Neural cell (in vitro differentiated cells): ENCODE measurements around the gene SH3GL3.

Experiments
- CTCF ChIP-seq: fragments of 450-650 bp; IDR thresholded peaks from 2 replicates; pipeline ENCODE4 v1.5.1; 2014; ENCODE audit warnings: antibody characterized with exemption, mild to moderate bottlenecking, moderate library complexity; ENCODE audit not compliant: poor library complexity, severe bottlenecking
- EP300 ChIP-seq: fragments of 450-650 bp; conservative IDR thresholded peaks from 2 replicates; pipeline ENCODE4 v1.6.1; 2014; ENCODE audit warnings: antibody characterized with exemption, mild to moderate bottlenecking, moderate library complexity; ENCODE audit not compliant: poor library complexity, severe bottlenecking
- EZH2 ChIP-seq: fragments of 200-600, 300-800 bp; shearing (Covaris generic), sonication (generic); IDR thresholded peaks from 2 replicates; pipeline ENCODE4 v1.6.1; 2014; ENCODE audit warnings: antibody characterized with exemption, low read length, borderline replicate concordance, mild to moderate bottlenecking; ENCODE audit not compliant: insufficient read depth, poor library complexity, severe bottlenecking
- POLR2AphosphoS5 ChIP-seq: IDR thresholded peaks from 2 replicates; pipeline ENCODE4 v1.6.1; 2012
- RAD21 ChIP-seq: fragments of 450-650 bp; conservative IDR thresholded peaks from 2 replicates; pipeline ENCODE4 v1.6.1; 2014; ENCODE audit warnings: antibody characterized with exemption, mild to moderate bottlenecking, moderate library complexity
- SMC3 ChIP-seq: fragments of 450-650 bp; conservative IDR thresholded peaks from 2 replicates; pipeline ENCODE4 v1.6.1; 2014; ENCODE audit warnings: antibody characterized with exemption, mild to moderate bottlenecking, moderate library complexity; ENCODE audit not compliant: poor library complexity
- TAF1 ChIP-seq: IDR thresholded peaks from 2 replicates; pipeline ENCODE4 v1.6.1; 2012; ENCODE audit warnings: low read depth

GRCh38 chr15:83656943-83657528 is 209.9 kb downstream of the SH3GL3 start:
- TF ChIP-seq POLR2AphosphoS5 (no peak), CTCF (no peak), RAD21 (no peak), EZH2 (no peak), SMC3 (no peak), EP300 (no peak), TAF1 (no peak)
